ENCODE data around the gene AHRR.
"Not testable (repeated sequence)": the region's sequence is repeated elsewhere in the genome, so short reads cannot be mapped to it uniquely, and the experiment has no call there.

Gene AHRR

GRCh38 chr5:374631-375335, 53.3 kb downstream of the AHRR start:
- in situ Hi-C loops (cut with MboI; ENCODE audit: low sequenced_read_pairs): no loop called here

- in situ Hi-C loops (cut with MboI; ENCODE audit: low sequenced_read_pairs): no loop called here
These were observed 53.9 kb downstream of the AHRR start for GRCh38 chr5:375336-375920.

GRCh38 chr5:375921-376798, 54.6 kb downstream of the AHRR start:
- in situ Hi-C loops (cut with MboI; ENCODE audit: low sequenced_read_pairs): no loop called here

GRCh38 chr5:376799-377325, 55.3 kb downstream of the AHRR start:
- in situ Hi-C loops (cut with MboI; ENCODE audit: low sequenced_read_pairs): no loop called here

- in situ Hi-C loops (cut with MboI; ENCODE audit: low sequenced_read_pairs): no loop called here
These were observed 55.9 kb downstream of the AHRR start for GRCh38 chr5:377326-377981.

GRCh38 chr5:378301-378891, 56.9 kb downstream of the AHRR start:
- in situ Hi-C loops (cut with MboI; ENCODE audit: low sequenced_read_pairs): no loop called here

GRCh38 chr5:378976-379742, 57.6 kb downstream of the AHRR start:
- in situ Hi-C loops (cut with MboI; ENCODE audit: low sequenced_read_pairs): no loop called here

GRCh38 chr5:380701-381309, 59.3 kb downstream of the AHRR start:
- in situ Hi-C loops (cut with MboI; ENCODE audit: low sequenced_read_pairs): no loop called here

GRCh38 chr5:383066-383465, 61.6 kb downstream of the AHRR start:
- in situ Hi-C loops (cut with MboI; ENCODE audit: low sequenced_read_pairs): no loop called here

- in situ Hi-C loops (cut with MboI; ENCODE audit: low sequenced_read_pairs): no loop called here
These were observed 62.1 kb downstream of the AHRR start for GRCh38 chr5:383621-384020.

GRCh38 chr5:384576-384975, 63.1 kb downstream of the AHRR start:
- in situ Hi-C loops (cut with MboI; ENCODE audit: low sequenced_read_pairs): not testable (repeated sequence)

- in situ Hi-C loops (cut with MboI; ENCODE audit: low sequenced_read_pairs): no loop called here
These were observed 63.8 kb downstream of the AHRR start for GRCh38 chr5:385321-385720.

- in situ Hi-C loops (cut with MboI; ENCODE audit: low sequenced_read_pairs): no loop called here
These were observed 65.2 kb downstream of the AHRR start for GRCh38 chr5:386432-387341.

- in situ Hi-C loops (cut with MboI; ENCODE audit: low sequenced_read_pairs): no loop called here
These were observed 66.2 kb downstream of the AHRR start for GRCh38 chr5:387491-388265.

- in situ Hi-C loops (cut with MboI; ENCODE audit: low sequenced_read_pairs): no loop called here
These were observed 67.0 kb downstream of the AHRR start for GRCh38 chr5:388266-389196.

- in situ Hi-C loops (cut with MboI; ENCODE audit: low sequenced_read_pairs): no loop called here
These were observed 67.8 kb downstream of the AHRR start for GRCh38 chr5:389197-389821.

Measured in HL-60/S4 treated with phorbol 12-myristate 13-acetate at 8.2 ng/mL for 4 days and 3 days (cell line).